ENCODE data around the gene FAM222B. TPM values are rescaled to one million over a fixed set of nuclear protein-coding genes. Genes with fewer than 3 reads are reported as not detected.
A peak's percentile ranks its signal among the peaks of the same experiment; 100 is the strongest.

Gene FAM222B
- total RNA-seq, 1 experiment from 2014 or later: 94.6 TPM

DNA sequence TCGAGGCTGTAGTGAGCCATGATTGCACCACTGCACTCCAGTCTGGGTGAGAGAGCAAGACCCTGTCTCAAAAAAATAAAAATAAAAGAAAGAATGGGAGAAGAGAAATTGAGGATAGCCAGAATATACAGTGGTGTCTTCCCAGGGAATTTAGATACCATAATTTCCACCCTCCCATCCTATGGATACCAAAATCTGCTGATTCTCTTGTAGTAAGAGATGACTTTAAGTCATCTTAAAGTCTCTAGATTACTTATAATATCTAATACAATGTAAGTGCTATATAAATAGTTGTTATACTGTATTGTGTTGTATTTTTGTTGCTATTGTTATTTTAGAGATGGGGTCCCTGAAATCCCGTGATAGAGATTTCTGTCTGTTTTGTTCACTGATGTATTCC is 10.7 kb upstream of the FAM222B start:
- H3K27ac Mint-ChIP-seq: no peak overlapping the region
- H3K36me3 Mint-ChIP-seq: peaks cover 18% of the 10 kb centered on the region
- TF ChIP-seq, protein P1, sequence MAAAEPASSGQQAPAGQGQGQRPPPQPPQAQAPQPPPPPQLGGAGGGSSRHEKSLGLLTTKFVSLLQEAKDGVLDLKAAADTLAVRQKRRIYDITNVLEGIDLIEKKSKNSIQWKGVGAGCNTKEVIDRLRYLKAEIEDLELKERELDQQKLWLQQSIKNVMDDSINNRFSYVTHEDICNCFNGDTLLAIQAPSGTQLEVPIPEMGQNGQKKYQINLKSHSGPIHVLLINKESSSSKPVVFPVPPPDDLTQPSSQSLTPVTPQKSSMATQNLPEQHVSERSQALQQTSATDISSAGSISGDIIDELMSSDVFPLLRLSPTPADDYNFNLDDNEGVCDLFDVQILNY (CRISPR knock-in tag; IDR thresholded peaks at IDR 0.05): no peak
- no peak for TF ChIP-seq ZNF416 (CRISPR knock-in tag; IDR thresholded peaks at IDR 0.05)
- TF ChIP-seq KAT7 (CRISPR knock-in tag; IDR thresholded peaks at IDR 0.05; ENCODE audit: borderline replicate concordance): no peak
- no peak for TF ChIP-seq E2F1 (CRISPR knock-in tag; IDR thresholded peaks at IDR 0.05)
- no peak for TF ChIP-seq IRF2 (CRISPR knock-in tag; IDR thresholded peaks at IDR 0.05; ENCODE audit: borderline replicate concordance, low read depth)
- no peak for TF ChIP-seq SOX15 (CRISPR knock-in tag; IDR thresholded peaks at IDR 0.05)
- TF ChIP-seq GTF2I (CRISPR knock-in tag; conservative IDR thresholded peaks at IDR 0.05): no peak
- no peak for TF ChIP-seq ZNF423 (CRISPR knock-in tag; IDR thresholded peaks at IDR 0.05)
- TF ChIP-seq ZBTB21 (CRISPR knock-in tag; IDR thresholded peaks at IDR 0.05; ENCODE audit: borderline replicate concordance): no peak
- TF ChIP-seq CTCF (IDR thresholded peaks at IDR 0.05): no peak
- no peak for TF ChIP-seq CREM (CRISPR knock-in tag; IDR thresholded peaks at IDR 0.05)
- TF ChIP-seq NR3C1 (CRISPR knock-in tag; conservative IDR thresholded peaks at IDR 0.05; ENCODE audit: low read depth): no peak
- TF ChIP-seq USF1 (CRISPR knock-in tag; IDR thresholded peaks at IDR 0.05): no peak
- TF ChIP-seq STAT6 (CRISPR knock-in tag; conservative IDR thresholded peaks at IDR 0.05; ENCODE audit: low read depth): no peak
- TF ChIP-seq, protein P2, sequence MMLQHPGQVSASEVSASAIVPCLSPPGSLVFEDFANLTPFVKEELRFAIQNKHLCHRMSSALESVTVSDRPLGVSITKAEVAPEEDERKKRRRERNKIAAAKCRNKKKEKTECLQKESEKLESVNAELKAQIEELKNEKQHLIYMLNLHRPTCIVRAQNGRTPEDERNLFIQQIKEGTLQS (CRISPR knock-in tag; conservative IDR thresholded peaks at IDR 0.05): no peak
- CTCF ChIA-PET: interaction anchor here (1.0 to 2.3 kb wide), 4 partner anchors 11 to 126 kb away, joined by 3 to 10 read pairs (median 6); partner anchors contain the start of genes FAM222B and TLCD1
- DNase-seq (ENCODE audit: low spot score) (no peak), ATAC-seq (no peak)
- H3K4me1 Mint-ChIP-seq: peaks cover 7% of the 10 kb centered on the region
- H3K4me3 Mint-ChIP-seq: peak overlapping the region; percentile 8; the same call in 1 of the 2 replicates
- H3K9me3 Mint-ChIP-seq: no peaks in the 10 kb centered on the region
- no peaks in the 10 kb centered on the region for H3K27me3 Mint-ChIP-seq (ENCODE audit: low read depth)
- POLR2A ChIA-PET: no interaction called here

- Mint-ChIP-seq H3K27me3 (ENCODE audit: low read depth) (no peaks in the 10 kb centered on the region), H3K36me3 (no peaks in the 10 kb centered on the region), H3K4me1 (peaks cover 3% of the 10 kb centered on the region; the same call in 1 of the 2 replicates), H3K9me3 (no peaks in the 10 kb centered on the region), H3K4me3 (no peak overlapping the region), H3K27ac (no peak overlapping the region; the same call in 1 of the 2 replicates)
- POLR2A ChIA-PET: no interaction called here
- TF ChIP-seq USF2 (CRISPR knock-in tag; IDR thresholded peaks at IDR 0.05) (no peak), NR2C2 (CRISPR knock-in tag; IDR thresholded peaks at IDR 0.05) (no peak), GTF2I (CRISPR knock-in tag; conservative IDR thresholded peaks at IDR 0.05) (no peak), TCF7 (CRISPR knock-in tag; IDR thresholded peaks at IDR 0.05; ENCODE audit: low read depth) (no peak), ETV6 (CRISPR knock-in tag; IDR thresholded peaks at IDR 0.05) (no peak), CREB1 (CRISPR knock-in tag; IDR thresholded peaks at IDR 0.05) (no peak), SOX15 (CRISPR knock-in tag; IDR thresholded peaks at IDR 0.05) (no peak), JUN (CRISPR knock-in tag; IDR thresholded peaks at IDR 0.05) (no peak)
- TF ChIP-seq, protein P3, sequence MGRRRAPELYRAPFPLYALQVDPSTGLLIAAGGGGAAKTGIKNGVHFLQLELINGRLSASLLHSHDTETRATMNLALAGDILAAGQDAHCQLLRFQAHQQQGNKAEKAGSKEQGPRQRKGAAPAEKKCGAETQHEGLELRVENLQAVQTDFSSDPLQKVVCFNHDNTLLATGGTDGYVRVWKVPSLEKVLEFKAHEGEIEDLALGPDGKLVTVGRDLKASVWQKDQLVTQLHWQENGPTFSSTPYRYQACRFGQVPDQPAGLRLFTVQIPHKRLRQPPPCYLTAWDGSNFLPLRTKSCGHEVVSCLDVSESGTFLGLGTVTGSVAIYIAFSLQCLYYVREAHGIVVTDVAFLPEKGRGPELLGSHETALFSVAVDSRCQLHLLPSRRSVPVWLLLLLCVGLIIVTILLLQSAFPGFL (CRISPR knock-in tag; IDR thresholded peaks at IDR 0.05; ENCODE audit: borderline replicate concordance): no peak
- TF ChIP-seq, protein P4, sequence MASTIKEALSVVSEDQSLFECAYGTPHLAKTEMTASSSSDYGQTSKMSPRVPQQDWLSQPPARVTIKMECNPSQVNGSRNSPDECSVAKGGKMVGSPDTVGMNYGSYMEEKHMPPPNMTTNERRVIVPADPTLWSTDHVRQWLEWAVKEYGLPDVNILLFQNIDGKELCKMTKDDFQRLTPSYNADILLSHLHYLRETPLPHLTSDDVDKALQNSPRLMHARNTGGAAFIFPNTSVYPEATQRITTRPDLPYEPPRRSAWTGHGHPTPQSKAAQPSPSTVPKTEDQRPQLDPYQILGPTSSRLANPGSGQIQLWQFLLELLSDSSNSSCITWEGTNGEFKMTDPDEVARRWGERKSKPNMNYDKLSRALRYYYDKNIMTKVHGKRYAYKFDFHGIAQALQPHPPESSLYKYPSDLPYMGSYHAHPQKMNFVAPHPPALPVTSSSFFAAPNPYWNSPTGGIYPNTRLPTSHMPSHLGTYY (CRISPR knock-in tag; IDR thresholded peaks at IDR 0.05): no peak
- CTCF ChIA-PET: interaction anchor here (0.6 to 3.0 kb wide), 33 partner anchors 10 to 268 kb away, joined by 3 to 31 read pairs (median 4); partner anchors contain the start of genes DHRS13, FLOT2, PROCA1 and RPL23A
- peak; percentile 60 for ATAC-seq
- DNase-seq (ENCODE audit: low spot score): no peak
Observed at GRCh38 chr17:28849281-28849680, 6.7 kb upstream of the FAM222B start.

All from WTC11 (cell line).